Neural cell (in vitro differentiated cells): ENCODE measurements around the gene MASTL. TPM values are rescaled to one million over a fixed set of nuclear protein-coding genes. Genes with fewer than 3 reads are reported as not detected.

Experiments
- H2AFZ ChIP-seq: fragments of 200-600, 300-800 bp; sonication (generic), shearing (Covaris generic); 2 replicates; pipeline ENCODE4 v1.6.0; 2014; ENCODE audit warnings: low read depth, mild to moderate bottlenecking, antibody characterized with exemption, low read length, moderate library complexity
- H3F3A ChIP-seq: fragments of 200-600 bp; shearing (Covaris generic); 2 replicates; pipeline ENCODE4 v1.6.1; 2016; ENCODE audit warnings: mild to moderate bottlenecking, moderate library complexity, mixed read lengths, antibody characterized with exemption, low read length; ENCODE audit not compliant: insufficient read depth, poor library complexity, severe bottlenecking
- H3K27ac ChIP-seq: fragments of 200-600, 300-800 bp; sonication (generic), shearing (Covaris generic); 2 replicates; pipeline ENCODE4 v1.5.1; 2014; ENCODE audit warnings: mild to moderate bottlenecking, low read length, moderate library complexity
- H3K27me3 ChIP-seq: fragments of 300-800, 200-600 bp; sonication (generic), shearing (Covaris generic); 2 replicates; pipeline ENCODE4 v1.6.0; 2014; ENCODE audit warnings: mild to moderate bottlenecking, low read depth, low read length, moderate library complexity; ENCODE audit not compliant: insufficient read depth
- H3K36me3 ChIP-seq: fragments of 300-800, 200-600 bp; sonication (generic), shearing (Covaris generic); 2 replicates; pipeline ENCODE4 v1.5.1; 2014; ENCODE audit warnings: mild to moderate bottlenecking, antibody characterized with exemption, low read length, moderate library complexity; ENCODE audit not compliant: insufficient read depth
- H3K4me2 ChIP-seq: fragments of 300-800, 200-600 bp; sonication (generic), shearing (Covaris generic); 2 replicates; pipeline ENCODE4 v1.6.0; 2014; ENCODE audit warnings: mild to moderate bottlenecking, low read length
- H3K4me3 ChIP-seq: fragments of 300-800, 200-600 bp; sonication (generic), shearing (Covaris generic); 2 replicates; pipeline ENCODE4 v1.5.1; 2014; ENCODE audit warnings: mild to moderate bottlenecking, low read length, moderate library complexity
- H3K79me2 ChIP-seq: fragments of 200-600 bp; shearing (Covaris generic); replicated peaks from 2 replicates; pipeline ENCODE4 v1.6.0; 2014; ENCODE audit warnings: mild to moderate bottlenecking, low read length, moderate library complexity; ENCODE audit not compliant: insufficient read depth
- H3K9ac ChIP-seq: fragments of 300-800, 200-600 bp; sonication (generic), shearing (Covaris generic); 2 replicates; pipeline ENCODE4 v1.6.1; 2016; ENCODE audit warnings: mild to moderate bottlenecking, low read length, mixed read lengths
- H3K9me2 ChIP-seq: fragments of 200-600 bp; shearing (Covaris generic); 2 replicates; pipeline ENCODE4 v1.6.1; 2016; ENCODE audit warnings: mild to moderate bottlenecking, low read length, mixed read lengths; ENCODE audit not compliant: insufficient read depth
- H3K9me3 ChIP-seq: fragments of 200-600, 300-800 bp; sonication (generic), shearing (Covaris generic); 2 replicates; pipeline ENCODE4 v1.6.1; 2016; ENCODE audit warnings: mild to moderate bottlenecking, mixed run types, low read length, moderate library complexity, mixed read lengths
- H4K20me1 ChIP-seq: fragments of 200-600 bp; shearing (Covaris generic); 2 replicates; pipeline ENCODE4 v1.6.1; 2016; ENCODE audit warnings: mild to moderate bottlenecking, mixed run types; ENCODE audit not compliant: insufficient read depth
- MXI1 ChIP-seq: fragments of 450-650 bp; conservative IDR thresholded peaks from 2 replicates; pipeline ENCODE4 v1.6.1; 2014; ENCODE audit warnings: antibody characterized with exemption, mild to moderate bottlenecking; ENCODE audit not compliant: poor library complexity, severe bottlenecking
- POLR2AphosphoS5 ChIP-seq: IDR thresholded peaks from 2 replicates; pipeline ENCODE4 v1.6.1; 2012
- RAD21 ChIP-seq: fragments of 450-650 bp; conservative IDR thresholded peaks from 2 replicates; pipeline ENCODE4 v1.6.1; 2014; ENCODE audit warnings: antibody characterized with exemption, mild to moderate bottlenecking, moderate library complexity
- SMC3 ChIP-seq: fragments of 450-650 bp; conservative IDR thresholded peaks from 2 replicates; pipeline ENCODE4 v1.6.1; 2014; ENCODE audit warnings: antibody characterized with exemption, mild to moderate bottlenecking, moderate library complexity; ENCODE audit not compliant: poor library complexity
- TAF1 ChIP-seq: IDR thresholded peaks from 2 replicates; pipeline ENCODE4 v1.6.1; 2012; ENCODE audit warnings: low read depth
- polyA plus RNA-seq: library from polyadenylated mRNA; depleted of rRNA; stranded (reverse); fragments of >200 nt; gene quantifications from 2 replicates; pipeline ENCODE4 v1.2.3, GENCODE V29; 2014
- TF ChIP-seq, protein P1 (sequence below): fragments of 450-650 bp; IDR thresholded peaks from 2 replicates; pipeline ENCODE4 v1.5.1; 2014; ENCODE audit warnings: antibody characterized with exemption, mild to moderate bottlenecking, moderate library complexity; ENCODE audit not compliant: poor library complexity, severe bottlenecking
- TF ChIP-seq, protein P2 (sequence below): IDR thresholded peaks from 2 replicates; pipeline ENCODE4 v1.6.1; 2012; ENCODE audit warnings: borderline replicate concordance

The MASTL gene
- polyA plus RNA-seq, 1 donor from 2014 or later: 7.1 TPM

DNA sequence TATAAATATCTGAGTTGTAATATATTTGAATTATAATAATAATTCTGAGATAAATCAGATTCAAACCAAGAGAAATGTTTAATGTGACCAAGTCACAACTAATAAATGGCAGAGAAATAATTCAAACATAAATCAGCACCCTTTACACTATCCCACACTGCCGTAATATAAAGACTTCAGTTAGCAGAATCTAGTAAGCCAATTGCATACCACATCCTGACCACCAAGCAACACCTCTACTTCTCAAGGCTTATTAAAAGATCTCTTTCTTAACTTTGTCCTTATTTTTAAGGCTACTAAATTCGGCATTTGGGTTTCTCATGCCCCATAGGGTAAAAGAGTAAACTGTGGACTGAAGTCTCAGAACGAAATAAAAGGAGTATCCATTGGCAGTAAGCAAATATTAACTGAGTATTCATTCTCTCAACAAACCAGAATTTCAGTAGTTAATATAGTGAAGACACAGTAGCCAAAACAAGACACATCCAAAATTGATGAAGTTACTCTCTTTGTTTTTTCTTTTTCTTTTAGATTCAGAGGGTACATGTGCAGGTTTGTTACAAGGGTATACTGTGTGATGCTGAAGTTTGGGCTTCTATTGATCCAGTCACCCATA lies 70.6 kb downstream of the MASTL start:
- H4K20me1 ChIP-seq: no peaks in the 10 kb centered on the region

DNA sequence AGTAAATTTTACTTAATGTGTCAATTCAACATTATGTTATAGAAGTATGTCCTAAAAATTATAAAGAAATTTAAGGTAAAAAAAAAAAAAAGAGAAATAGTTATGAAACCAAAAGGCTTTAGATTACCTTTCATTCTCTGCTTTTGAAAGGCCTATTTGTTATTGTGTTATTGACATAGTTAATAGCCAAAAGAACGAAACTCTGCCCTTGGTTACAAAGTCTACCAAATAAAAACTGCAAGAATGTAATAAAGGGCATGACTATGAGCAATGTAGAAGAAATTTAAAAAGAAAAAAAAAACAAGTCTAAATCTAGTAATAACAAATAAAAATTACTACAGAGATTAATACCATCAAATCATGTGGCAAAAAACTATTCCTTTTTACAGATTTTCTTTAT lies 74.9 kb downstream of the MASTL start:
- Histone ChIP-seq H3K9me2 (no peaks in the 10 kb centered on the region), H3K79me2 (no peaks in the 10 kb centered on the region), H3K9ac (no peak overlapping the region), H3K27me3 (no peaks in the 10 kb centered on the region), H4K20me1 (no peaks in the 10 kb centered on the region), H3K9me3 (no peaks in the 10 kb centered on the region), H3K27ac (no peak overlapping the region), H3K36me3 (no peaks in the 10 kb centered on the region), H2AFZ (no peak overlapping the region), H3K4me3 (no peak overlapping the region), H3F3A (no peaks in the 10 kb centered on the region), H3K4me2 (no peak overlapping the region)
- TF ChIP-seq POLR2AphosphoS5 (no peak), TAF1 (no peak), SMC3 (no peak), RAD21 (no peak), MXI1 (no peak)
- TF ChIP-seq, protein P1, sequence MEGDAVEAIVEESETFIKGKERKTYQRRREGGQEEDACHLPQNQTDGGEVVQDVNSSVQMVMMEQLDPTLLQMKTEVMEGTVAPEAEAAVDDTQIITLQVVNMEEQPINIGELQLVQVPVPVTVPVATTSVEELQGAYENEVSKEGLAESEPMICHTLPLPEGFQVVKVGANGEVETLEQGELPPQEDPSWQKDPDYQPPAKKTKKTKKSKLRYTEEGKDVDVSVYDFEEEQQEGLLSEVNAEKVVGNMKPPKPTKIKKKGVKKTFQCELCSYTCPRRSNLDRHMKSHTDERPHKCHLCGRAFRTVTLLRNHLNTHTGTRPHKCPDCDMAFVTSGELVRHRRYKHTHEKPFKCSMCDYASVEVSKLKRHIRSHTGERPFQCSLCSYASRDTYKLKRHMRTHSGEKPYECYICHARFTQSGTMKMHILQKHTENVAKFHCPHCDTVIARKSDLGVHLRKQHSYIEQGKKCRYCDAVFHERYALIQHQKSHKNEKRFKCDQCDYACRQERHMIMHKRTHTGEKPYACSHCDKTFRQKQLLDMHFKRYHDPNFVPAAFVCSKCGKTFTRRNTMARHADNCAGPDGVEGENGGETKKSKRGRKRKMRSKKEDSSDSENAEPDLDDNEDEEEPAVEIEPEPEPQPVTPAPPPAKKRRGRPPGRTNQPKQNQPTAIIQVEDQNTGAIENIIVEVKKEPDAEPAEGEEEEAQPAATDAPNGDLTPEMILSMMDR: no peak
- TF ChIP-seq, protein P2, sequence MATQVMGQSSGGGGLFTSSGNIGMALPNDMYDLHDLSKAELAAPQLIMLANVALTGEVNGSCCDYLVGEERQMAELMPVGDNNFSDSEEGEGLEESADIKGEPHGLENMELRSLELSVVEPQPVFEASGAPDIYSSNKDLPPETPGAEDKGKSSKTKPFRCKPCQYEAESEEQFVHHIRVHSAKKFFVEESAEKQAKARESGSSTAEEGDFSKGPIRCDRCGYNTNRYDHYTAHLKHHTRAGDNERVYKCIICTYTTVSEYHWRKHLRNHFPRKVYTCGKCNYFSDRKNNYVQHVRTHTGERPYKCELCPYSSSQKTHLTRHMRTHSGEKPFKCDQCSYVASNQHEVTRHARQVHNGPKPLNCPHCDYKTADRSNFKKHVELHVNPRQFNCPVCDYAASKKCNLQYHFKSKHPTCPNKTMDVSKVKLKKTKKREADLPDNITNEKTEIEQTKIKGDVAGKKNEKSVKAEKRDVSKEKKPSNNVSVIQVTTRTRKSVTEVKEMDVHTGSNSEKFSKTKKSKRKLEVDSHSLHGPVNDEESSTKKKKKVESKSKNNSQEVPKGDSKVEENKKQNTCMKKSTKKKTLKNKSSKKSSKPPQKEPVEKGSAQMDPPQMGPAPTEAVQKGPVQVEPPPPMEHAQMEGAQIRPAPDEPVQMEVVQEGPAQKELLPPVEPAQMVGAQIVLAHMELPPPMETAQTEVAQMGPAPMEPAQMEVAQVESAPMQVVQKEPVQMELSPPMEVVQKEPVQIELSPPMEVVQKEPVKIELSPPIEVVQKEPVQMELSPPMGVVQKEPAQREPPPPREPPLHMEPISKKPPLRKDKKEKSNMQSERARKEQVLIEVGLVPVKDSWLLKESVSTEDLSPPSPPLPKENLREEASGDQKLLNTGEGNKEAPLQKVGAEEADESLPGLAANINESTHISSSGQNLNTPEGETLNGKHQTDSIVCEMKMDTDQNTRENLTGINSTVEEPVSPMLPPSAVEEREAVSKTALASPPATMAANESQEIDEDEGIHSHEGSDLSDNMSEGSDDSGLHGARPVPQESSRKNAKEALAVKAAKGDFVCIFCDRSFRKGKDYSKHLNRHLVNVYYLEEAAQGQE: no peak

More for the DNA sequence above, 70.6 kb downstream of the MASTL start:
- H3K9ac ChIP-seq: no peak overlapping the region
- H3K9me2 ChIP-seq: no peaks in the 10 kb centered on the region
- no peak overlapping the region for H3K27ac ChIP-seq
- H3K36me3 ChIP-seq: no peaks in the 10 kb centered on the region
- H3K9me3 ChIP-seq: no peaks in the 10 kb centered on the region
- TF ChIP-seq, protein P1: no peak
- TF ChIP-seq, protein P2: no peak
- no peaks in the 10 kb centered on the region for H3K27me3 ChIP-seq
- H3K4me3 ChIP-seq: no peak overlapping the region
- H3F3A ChIP-seq: no peaks in the 10 kb centered on the region
- no peak overlapping the region for H3K4me2 ChIP-seq
- H2AFZ ChIP-seq: no peak overlapping the region
- H3K79me2 ChIP-seq: no peaks in the 10 kb centered on the region
